HG03280 (cell line): Measurements from ENCODE around the gene ECT2.
"Not testable (repeated sequence)": the region's sequence is repeated elsewhere in the genome, so short reads cannot be mapped to it uniquely, and the experiment has no call there.

ENCODE experiments used
- ATAC-seq: cut with Tn5 transposase; IDR thresholded peaks from one replicate; pipeline ENCODE4 v1.9.1; 2021; ENCODE audit warnings: mild to moderate bottlenecking, moderate library complexity; ENCODE audit not compliant: unreplicated experiment

The ECT2 gene

GRCh38 chr3:172808969-172809546 lies 58.5 kb downstream of the ECT2 start:
- ATAC-seq: no peak

GRCh38 chr3:172811099-172811498 lies 60.6 kb downstream of the ECT2 start:
- ATAC-seq: no peak

- ATAC-seq: no peak
These were observed 62.9 kb downstream of the ECT2 start for GRCh38 chr3:172813462-172813861.

- no peak for ATAC-seq
These were observed 64.2 kb downstream of the ECT2 start for GRCh38 chr3:172814738-172815137.

GRCh38 chr3:172815857-172816256 lies 65.3 kb downstream of the ECT2 start:
- ATAC-seq: no peak

- no peak for ATAC-seq
These were observed 65.8 kb downstream of the ECT2 start for GRCh38 chr3:172816281-172816680.

GRCh38 chr3:172816968-172817367 lies 66.4 kb downstream of the ECT2 start:
- no peak for ATAC-seq

- no peak for ATAC-seq
These were observed 70.0 kb downstream of the ECT2 start for GRCh38 chr3:172820492-172820891.

GRCh38 chr3:172824229-172824628 lies 73.7 kb downstream of the ECT2 start:
- ATAC-seq: no peak

- ATAC-seq: not testable (repeated sequence)
These were observed 76.7 kb downstream of the ECT2 start for GRCh38 chr3:172827231-172827630.

GRCh38 chr3:172832983-172833382 lies 82.5 kb downstream of the ECT2 start:
- no peak for ATAC-seq

- ATAC-seq: no peak
These were observed 86.0 kb downstream of the ECT2 start for GRCh38 chr3:172836390-172836997.

GRCh38 chr3:172839679-172840078 lies 89.2 kb downstream of the ECT2 start:
- no peak for ATAC-seq

GRCh38 chr3:172840463-172840862 lies 89.9 kb downstream of the ECT2 start:
- ATAC-seq: no peak

- no peak for ATAC-seq
These were observed 90.4 kb downstream of the ECT2 start for GRCh38 chr3:172840913-172841312.

- no peak for ATAC-seq
These were observed 93.9 kb downstream of the ECT2 start for GRCh38 chr3:172844428-172844827.

- ATAC-seq: peak; percentile 59
These were observed 95.6 kb downstream of the ECT2 start for GRCh38 chr3:172846103-172846561.

GRCh38 chr3:172846706-172847105 lies 96.2 kb downstream of the ECT2 start:
- ATAC-seq: no peak

GRCh38 chr3:172847292-172847691 lies 96.8 kb downstream of the ECT2 start:
- no peak for ATAC-seq

- ATAC-seq: no peak
These were observed 98.4 kb downstream of the ECT2 start for GRCh38 chr3:172848910-172849309.

- no peak for ATAC-seq
These were observed 102.5 kb downstream of the ECT2 start for GRCh38 chr3:172853005-172853404.

GRCh38 chr3:172853921-172854666 lies 103.6 kb downstream of the ECT2 start:
- ATAC-seq: no peak
